PC-3 (cell line): ENCODE results near the gene TTC12.
"Not testable (repeated sequence)": the region's sequence is repeated elsewhere in the genome, so short reads cannot be mapped to it uniquely, and the experiment has no call there.

Experiments
- CTCF ChIP-seq: fragments of 300-600 bp; sonication (generic); conservative IDR thresholded peaks from 2 replicates; pipeline ENCODE4 v1.5.1; 2017; ENCODE audit warnings: antibody characterized with exemption, low read depth, mild to moderate bottlenecking, low read length
- EZH2 ChIP-seq: fragments of 300-600 bp; sonication (generic); IDR thresholded peaks from one replicate; pipeline ENCODE4 v1.6.1; 2017; ENCODE audit warnings: antibody characterized with exemption, mild to moderate bottlenecking, low read length; ENCODE audit not compliant: unreplicated experiment

GRCh38 chr11:113298496-113298895, 15.9 kb upstream of the TTC12 start:
- not testable (repeated sequence) for TF ChIP-seq CTCF, EZH2
